HUES6 (cell line): ENCODE measurements around the gene RAPGEF6.

Source experiments
- H3K27ac ChIP-seq: 2 replicates; pipeline ENCODE4 v1.7.0; 2013; ENCODE audit warnings: low read depth, mild to moderate bottlenecking, low read length, inconsistent platforms
- H3K27me3 ChIP-seq: 2 replicates; pipeline ENCODE4 v1.6.1; 2013; ENCODE audit warnings: low read length; ENCODE audit not compliant: control insufficient read depth, insufficient read depth
- H3K36me3 ChIP-seq: 2 replicates; pipeline ENCODE4 v1.6.1; 2013; ENCODE audit warnings: low read length; ENCODE audit not compliant: control insufficient read depth, insufficient read depth
- H3K4me1 ChIP-seq: 2 replicates; pipeline ENCODE4 v1.6.1; 2013; ENCODE audit warnings: low read length; ENCODE audit not compliant: control insufficient read depth, insufficient read depth
- H3K4me3 ChIP-seq: 2 replicates; pipeline ENCODE4 v1.5.1; 2013; ENCODE audit warnings: low read depth, low read length
- H3K9ac ChIP-seq: one replicate; pipeline ENCODE4 v1.6.1; 2013; ENCODE audit warnings: mild to moderate bottlenecking, low read length
- H3K9me3 ChIP-seq: 2 replicates; pipeline ENCODE4 v1.6.1; 2013; ENCODE audit warnings: low read depth, low read length; ENCODE audit not compliant: control insufficient read depth, insufficient read depth

Gene RAPGEF6

DNA sequence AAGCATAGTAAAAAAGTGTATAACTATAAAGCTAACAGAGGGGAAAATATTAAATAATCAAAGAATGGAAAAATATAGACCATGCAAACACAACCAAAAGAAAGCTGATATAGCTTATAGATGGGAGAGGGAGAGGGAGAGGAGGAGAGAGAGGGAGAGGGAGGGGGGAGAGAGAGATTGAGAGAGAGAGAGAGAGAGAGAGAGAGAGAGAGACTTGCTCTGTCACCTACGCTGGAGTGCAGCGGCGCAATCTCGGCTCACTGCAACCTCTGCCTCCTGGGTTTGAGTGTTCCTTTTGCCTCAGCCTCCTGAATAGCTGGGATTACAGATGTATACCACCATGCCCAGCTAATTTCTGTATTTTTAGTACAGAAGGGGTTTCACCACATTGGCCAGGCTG, 110.6 kb downstream of the RAPGEF6 start:
- no peak overlapping the region for H3K9ac ChIP-seq
- H3K4me3 ChIP-seq = no peak overlapping the region
- no peaks in the 10 kb centered on the region for H3K4me1 ChIP-seq
- H3K36me3 ChIP-seq = peaks cover 3% of the 10 kb centered on the region; the same call in 1 of the 2 replicates
- no peaks in the 10 kb centered on the region for H3K9me3 ChIP-seq
- H3K27ac ChIP-seq = no peak overlapping the region
- no peaks in the 10 kb centered on the region for H3K27me3 ChIP-seq

DNA sequence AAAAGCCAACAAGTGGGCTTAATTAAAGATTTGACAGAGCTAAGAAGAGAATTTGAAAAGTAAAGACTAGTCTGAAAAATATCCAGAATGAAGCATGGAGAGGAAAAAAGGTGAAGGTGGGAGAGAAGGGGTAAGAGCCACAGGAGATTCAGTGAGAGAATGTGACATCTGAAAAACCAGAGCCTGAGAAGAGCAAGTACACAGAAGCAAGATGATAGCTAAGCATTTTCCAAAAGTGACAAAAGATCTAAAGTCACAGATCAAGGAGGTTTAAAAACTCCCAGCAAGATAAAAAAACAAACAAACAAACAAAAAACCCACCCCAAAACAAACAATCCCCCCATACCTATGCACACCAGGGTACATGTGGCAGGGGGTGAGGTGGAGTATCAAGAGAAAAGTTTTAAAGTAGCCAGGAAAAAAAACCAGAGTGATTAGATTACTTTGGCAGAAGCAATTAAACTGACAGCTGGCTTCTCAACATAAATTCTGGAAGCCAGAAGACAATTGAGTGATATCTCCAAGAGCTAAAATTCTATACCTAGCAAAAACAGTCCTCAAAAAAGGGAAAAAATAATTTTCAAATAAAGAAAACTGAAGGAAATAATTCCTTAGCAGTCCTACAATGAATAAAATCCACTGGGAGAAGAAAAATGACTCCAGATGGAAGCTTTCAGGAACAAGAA, 111.4 kb downstream of the RAPGEF6 start:
- Histone ChIP-seq H3K27me3 (no peaks in the 10 kb centered on the region), H3K36me3 (peaks cover 3% of the 10 kb centered on the region; the same call in 1 of the 2 replicates), H3K4me1 (no peaks in the 10 kb centered on the region), H3K27ac (no peak overlapping the region), H3K4me3 (no peak overlapping the region), H3K9ac (no peak overlapping the region), H3K9me3 (no peaks in the 10 kb centered on the region)

GRCh38 chr5:131521252-131521651, 113.8 kb downstream of the RAPGEF6 start:
- H3K27me3 ChIP-seq = no peaks in the 10 kb centered on the region
- H3K4me1 ChIP-seq = no peaks in the 10 kb centered on the region
- no peak overlapping the region for H3K4me3 ChIP-seq
- H3K27ac ChIP-seq = no peak overlapping the region
- H3K36me3 ChIP-seq = peaks cover 3% of the 10 kb centered on the region; the same call in 1 of the 2 replicates
- no peaks in the 10 kb centered on the region for H3K9me3 ChIP-seq
- H3K9ac ChIP-seq = no peak overlapping the region

DNA sequence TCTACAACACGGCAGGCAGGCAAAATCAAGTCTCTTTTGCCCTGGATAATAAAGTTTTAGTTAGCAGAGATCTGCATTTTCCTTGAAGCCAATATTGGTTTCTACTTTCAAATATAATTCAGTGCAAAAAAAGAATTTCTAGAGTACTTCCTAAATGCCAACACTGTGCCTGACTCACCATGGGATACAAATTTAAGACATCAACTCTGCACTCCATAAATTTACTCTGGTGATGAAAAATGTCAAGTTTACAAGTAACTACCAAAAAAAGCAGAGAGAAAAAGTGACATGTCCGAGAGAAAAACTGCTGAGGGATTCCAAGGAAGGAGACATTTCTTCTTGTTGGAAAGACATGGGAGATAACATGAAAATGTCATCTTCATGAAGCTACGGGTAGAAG, 119.7 kb downstream of the RAPGEF6 start:
- Histone ChIP-seq H3K27ac (no peak overlapping the region), H3K4me3 (no peak overlapping the region), H3K9ac (no peak overlapping the region)

GRCh38 chr5:131514316-131515283, 120.4 kb downstream of the RAPGEF6 start:
- H3K4me1 ChIP-seq = no peaks in the 10 kb centered on the region
- no peaks in the 10 kb centered on the region for H3K9me3 ChIP-seq
- peaks cover 1% of the 10 kb centered on the region; the same call in 1 of the 2 replicates for H3K36me3 ChIP-seq
- no peak overlapping the region for H3K27ac ChIP-seq
- no peak overlapping the region for H3K9ac ChIP-seq
- no peak overlapping the region for H3K4me3 ChIP-seq
- no peaks in the 10 kb centered on the region for H3K27me3 ChIP-seq

More for the DNA sequence above, 119.7 kb downstream of the RAPGEF6 start:
- Histone ChIP-seq H3K36me3 (peaks cover 3% of the 10 kb centered on the region; the same call in 1 of the 2 replicates), H3K9me3 (no peaks in the 10 kb centered on the region), H3K4me1 (no peaks in the 10 kb centered on the region), H3K27me3 (no peaks in the 10 kb centered on the region)

DNA sequence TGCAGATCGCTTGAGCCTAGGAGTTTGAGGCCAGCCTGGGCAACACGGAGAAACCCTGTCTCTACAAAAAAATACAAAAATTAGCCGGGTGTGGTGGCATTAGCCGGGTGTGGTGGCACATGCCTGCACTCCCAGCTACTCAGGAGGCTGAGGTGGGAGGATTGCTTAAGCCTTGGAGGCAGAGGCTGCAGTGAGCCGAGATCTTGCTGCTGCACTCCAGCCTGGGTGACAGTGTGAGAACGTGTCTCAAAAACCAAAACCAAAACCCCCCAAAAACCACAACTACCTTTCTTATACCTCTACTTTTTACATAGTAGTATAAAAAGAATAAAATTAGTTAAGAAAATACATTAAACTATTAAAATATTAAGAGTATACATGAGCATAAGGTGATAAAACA, 121.2 kb downstream of the RAPGEF6 start:
- no peak overlapping the region for H3K9ac ChIP-seq
- no peak overlapping the region for H3K27ac ChIP-seq
- H3K4me1 ChIP-seq = no peaks in the 10 kb centered on the region
- H3K4me3 ChIP-seq = no peak overlapping the region
- no peaks in the 10 kb centered on the region for H3K27me3 ChIP-seq
- H3K36me3 ChIP-seq = no peaks in the 10 kb centered on the region
- no peaks in the 10 kb centered on the region for H3K9me3 ChIP-seq

- no peaks in the 10 kb centered on the region for H3K9me3 ChIP-seq
- H3K4me3 ChIP-seq = no peak overlapping the region
- H3K9ac ChIP-seq = no peak overlapping the region
- H3K27ac ChIP-seq = no peak overlapping the region
- H3K4me1 ChIP-seq = no peaks in the 10 kb centered on the region
- no peaks in the 10 kb centered on the region for H3K36me3 ChIP-seq
- no peaks in the 10 kb centered on the region for H3K27me3 ChIP-seq
These were observed 123.1 kb downstream of the RAPGEF6 start for GRCh38 chr5:131511934-131512333.

DNA sequence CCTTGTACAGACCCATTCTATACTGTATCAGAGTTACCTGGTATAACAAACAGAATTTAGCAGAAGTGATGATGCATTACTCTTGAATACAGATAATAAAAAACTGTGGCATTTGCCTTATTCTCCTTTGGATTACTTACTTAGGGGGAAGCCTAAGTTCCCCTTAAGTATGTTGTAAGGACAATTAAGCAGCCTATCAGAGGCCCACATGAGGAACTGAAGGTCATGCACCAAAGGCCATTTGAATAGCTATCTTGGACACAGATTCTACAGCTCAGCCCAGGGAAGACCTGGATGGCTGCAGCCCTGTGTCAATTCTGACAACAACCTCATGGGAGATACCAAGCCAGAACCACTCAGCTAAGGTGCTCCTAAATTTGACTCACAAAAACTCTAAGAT, 125.2 kb downstream of the RAPGEF6 start:
- Histone ChIP-seq H3K27me3 (no peaks in the 10 kb centered on the region), H3K36me3 (peaks cover 5% of the 10 kb centered on the region; the same call in 1 of the 2 replicates), H3K4me1 (no peaks in the 10 kb centered on the region), H3K9me3 (no peaks in the 10 kb centered on the region), H3K4me3 (no peak overlapping the region), H3K9ac (no peak overlapping the region), H3K27ac (no peak overlapping the region)

GRCh38 chr5:131505237-131505908, 129.7 kb downstream of the RAPGEF6 start:
- no peak overlapping the region for H3K27ac ChIP-seq
- no peaks in the 10 kb centered on the region for H3K27me3 ChIP-seq
- no peak overlapping the region for H3K9ac ChIP-seq
- no peaks in the 10 kb centered on the region for H3K9me3 ChIP-seq
- peaks cover 19% of the 10 kb centered on the region for H3K36me3 ChIP-seq
- no peak overlapping the region for H3K4me3 ChIP-seq
- H3K4me1 ChIP-seq = no peaks in the 10 kb centered on the region

GRCh38 chr5:131496400-131496713, 138.7 kb downstream of the RAPGEF6 start:
- H3K36me3 ChIP-seq = peaks cover 16% of the 10 kb centered on the region
- no peaks in the 10 kb centered on the region for H3K9me3 ChIP-seq
- no peak overlapping the region for H3K4me3 ChIP-seq
- no peaks in the 10 kb centered on the region for H3K4me1 ChIP-seq
- no peak overlapping the region for H3K9ac ChIP-seq
- no peak overlapping the region for H3K27ac ChIP-seq
- no peaks in the 10 kb centered on the region for H3K27me3 ChIP-seq
